Measurements from ENCODE around the gene ZFPL1.

ZFPL1 gene

DNA sequence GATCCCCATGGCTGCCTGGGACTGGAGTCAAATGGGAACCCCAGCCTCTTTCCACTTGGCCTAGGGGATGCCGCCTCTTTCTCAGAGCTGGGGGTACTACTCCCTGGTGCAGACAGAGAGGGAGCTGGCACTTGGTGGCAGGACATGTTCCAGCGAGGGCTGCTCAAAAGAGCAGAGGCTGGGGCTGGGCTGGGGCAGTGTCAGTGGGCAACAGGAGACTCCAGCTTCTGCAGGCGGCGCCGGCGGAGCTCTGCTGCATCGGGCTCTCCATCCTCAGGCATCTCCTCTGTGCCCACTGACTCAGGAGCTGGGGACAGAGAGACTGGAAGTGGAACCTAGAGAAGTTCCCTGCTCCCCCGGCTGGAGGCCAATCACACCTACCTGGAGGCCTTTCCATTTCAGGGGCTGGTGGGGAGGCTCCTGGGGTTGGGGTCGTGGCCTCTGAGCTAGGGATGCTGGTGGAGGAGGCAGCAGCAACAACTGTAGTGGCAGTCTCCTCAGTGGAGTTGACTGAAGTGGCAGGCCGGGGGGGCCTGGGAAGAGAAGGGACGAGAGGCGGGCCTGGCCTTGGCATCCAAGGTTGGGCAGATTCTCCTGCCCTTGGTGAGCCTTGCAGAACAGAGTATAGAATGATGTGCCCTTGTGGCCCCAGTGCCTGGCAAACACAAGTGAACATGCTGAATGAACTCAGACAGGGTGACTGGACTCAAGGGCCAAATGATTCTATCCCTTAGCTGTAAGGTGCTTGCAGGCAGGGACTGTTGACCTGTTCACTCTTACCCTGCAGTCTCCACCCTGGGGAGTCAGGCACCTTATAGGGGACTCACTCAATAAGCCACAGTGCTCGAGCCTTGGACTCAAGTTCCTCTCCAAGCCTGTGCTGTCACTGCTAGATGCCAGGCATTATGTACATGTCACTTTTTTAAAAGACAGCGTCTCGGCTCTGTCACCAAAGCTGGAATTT is 44.4 kb downstream of the ZFPL1 start:
- no peak for DNase-seq (ENCODE audit: low read depth, low spot score)

DNA sequence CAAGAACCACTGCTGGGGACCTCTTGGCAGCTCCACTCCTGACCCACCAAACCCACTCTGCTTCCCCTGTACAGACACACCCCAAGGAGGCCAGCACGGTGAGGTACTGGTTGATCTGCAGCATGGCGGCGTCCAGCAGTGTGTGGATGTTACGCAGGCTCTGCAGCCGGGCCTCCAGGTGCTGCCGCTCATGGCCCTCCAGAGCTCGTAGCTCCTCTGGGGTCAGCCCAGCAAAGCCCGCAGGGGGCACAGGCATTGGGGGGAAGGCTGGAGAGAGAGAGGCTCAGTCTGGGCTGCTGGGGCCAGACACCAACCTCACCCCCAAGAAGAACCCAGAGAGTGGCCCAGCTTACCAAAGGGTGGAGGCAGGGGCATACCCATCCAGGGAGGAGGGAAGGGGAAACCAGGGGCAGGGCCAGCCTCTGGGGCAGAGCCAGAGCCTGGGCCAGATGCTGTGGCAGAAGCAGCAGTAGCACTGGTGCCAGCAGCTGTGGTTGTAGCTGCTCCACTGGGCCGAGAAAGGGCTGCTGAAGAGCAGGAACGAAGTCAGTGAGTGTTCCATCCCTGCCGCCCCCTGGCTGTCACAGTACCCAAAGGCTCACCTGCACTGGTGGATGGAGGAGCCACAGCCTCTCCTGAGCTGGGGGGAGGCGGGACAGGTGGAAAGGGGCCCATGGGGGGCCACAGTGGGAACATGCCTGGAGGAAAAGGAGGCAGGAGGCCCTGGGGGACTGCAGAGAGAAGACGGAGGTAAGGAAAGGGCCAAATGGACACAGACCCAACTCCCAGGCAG is 45.8 kb downstream of the ZFPL1 start:
- DNase-seq (ENCODE audit: low read depth, low spot score): no peak

- DNase-seq (ENCODE audit: low read depth, low spot score): no peak
Observed at GRCh38 chr11:65130631-65131416, 46.8 kb downstream of the ZFPL1 start.

DNA sequence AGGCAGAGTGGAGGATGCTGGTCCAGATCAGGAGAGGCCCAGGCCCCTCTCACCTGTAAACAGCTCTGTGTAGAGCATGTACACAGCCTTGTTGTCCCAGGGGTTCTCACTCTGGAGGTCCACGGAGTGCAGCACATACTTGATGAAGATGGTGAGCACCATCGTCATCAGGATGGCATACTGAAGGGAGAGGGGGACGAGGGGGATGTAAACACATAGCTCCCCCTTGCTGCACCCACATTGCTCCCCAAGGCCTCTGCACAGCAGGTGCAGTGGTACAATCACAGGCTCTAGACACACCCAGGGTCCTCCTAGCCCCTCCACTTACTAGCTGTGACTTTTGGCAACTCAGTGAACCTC is 47.4 kb downstream of the ZFPL1 start:
- DNase-seq (ENCODE audit: low read depth, low spot score): no peak

GRCh38 chr11:65131895-65132237 is 47.8 kb downstream of the ZFPL1 start:
- no peak for DNase-seq (ENCODE audit: low read depth, low spot score)

DNA sequence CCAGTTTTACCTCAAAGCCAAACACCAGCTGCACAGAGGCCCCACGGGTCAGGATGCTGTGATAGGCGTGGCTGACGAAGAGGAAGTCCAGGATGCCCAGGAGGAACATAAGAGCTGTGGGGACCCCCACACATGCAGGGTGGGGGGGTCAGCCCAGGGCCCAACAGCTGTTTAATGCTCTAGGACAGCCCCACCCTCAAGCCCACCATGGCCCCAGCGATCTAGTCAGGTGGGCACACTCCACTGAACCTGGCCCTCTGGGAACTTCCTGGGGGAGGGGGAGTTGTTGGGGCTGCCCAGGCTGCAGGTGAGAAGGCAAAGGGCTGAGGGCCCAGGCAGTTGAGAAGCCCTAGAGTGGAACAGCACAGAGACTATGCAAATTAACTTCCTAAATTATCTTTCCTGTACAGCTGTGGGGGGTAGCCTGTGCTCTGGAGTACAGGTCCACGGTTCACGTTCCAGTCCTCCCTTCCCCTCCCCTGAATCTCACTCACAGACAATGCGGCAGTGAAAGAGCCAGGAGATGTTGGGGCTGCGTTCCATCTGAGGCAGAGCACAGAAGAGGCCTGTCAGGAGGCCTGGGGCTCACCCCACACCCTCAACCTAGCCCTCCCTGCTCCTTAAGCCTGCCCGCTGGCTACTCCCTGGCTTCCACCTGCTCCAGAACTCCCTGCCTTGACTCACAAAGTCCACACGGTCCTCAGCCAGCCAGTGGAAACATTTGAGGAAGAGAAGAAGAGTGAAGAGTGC is 48.4 kb downstream of the ZFPL1 start:
- no peak for DNase-seq (ENCODE audit: low read depth, low spot score)

- peak; percentile 67 for DNase-seq (ENCODE audit: low read depth, low spot score)
Observed at GRCh38 chr11:65132988-65133700, 49.1 kb downstream of the ZFPL1 start.

- DNase-seq (ENCODE audit: low read depth, low spot score): no peak
Observed at GRCh38 chr11:65133724-65134123, 49.7 kb downstream of the ZFPL1 start.

GRCh38 chr11:65134240-65134951 is 50.4 kb downstream of the ZFPL1 start, which contains the start of gene SYVN1:
TSS of gene SYVN1 (minus strand) at chr11:65134519. CDS start at chr11:65133601, 918 bp downstream.
- peak; percentile 90 for DNase-seq (ENCODE audit: low read depth, low spot score)

DNA sequence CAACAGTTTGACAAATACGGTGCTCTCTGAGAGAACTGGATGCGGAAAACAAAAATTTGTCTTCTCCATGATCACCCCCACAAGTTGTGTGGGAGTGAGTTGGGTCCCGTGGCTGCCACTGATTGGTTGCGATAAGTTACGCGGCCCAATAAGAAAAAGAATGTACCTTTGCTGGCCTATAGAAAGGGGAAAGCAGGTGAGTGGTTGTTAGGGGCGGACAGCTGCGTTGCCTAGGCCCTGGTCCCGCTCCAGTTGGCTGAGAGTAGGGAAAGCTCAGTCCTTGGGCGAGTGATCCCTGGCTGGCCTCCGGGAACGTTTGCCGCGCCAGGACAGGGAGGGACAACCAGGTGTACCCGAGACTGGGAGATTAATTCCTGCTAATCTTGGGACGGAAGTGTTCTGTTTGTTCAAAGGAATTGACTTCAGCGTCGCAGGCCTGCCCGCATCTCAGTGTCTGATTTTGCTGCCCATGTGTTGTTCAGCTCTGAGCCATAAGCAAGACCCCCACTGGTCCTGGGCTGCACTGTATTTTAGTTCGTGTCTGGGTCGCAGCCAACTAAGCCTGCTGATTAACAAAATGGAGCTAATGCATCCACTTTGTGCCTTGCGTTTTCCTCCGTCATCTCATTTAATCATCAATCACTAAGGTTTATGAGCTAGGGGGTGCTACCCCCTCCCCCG is 51.1 kb downstream of the ZFPL1 start:
- DNase-seq (ENCODE audit: low read depth, low spot score): peak; percentile 98

DNA sequence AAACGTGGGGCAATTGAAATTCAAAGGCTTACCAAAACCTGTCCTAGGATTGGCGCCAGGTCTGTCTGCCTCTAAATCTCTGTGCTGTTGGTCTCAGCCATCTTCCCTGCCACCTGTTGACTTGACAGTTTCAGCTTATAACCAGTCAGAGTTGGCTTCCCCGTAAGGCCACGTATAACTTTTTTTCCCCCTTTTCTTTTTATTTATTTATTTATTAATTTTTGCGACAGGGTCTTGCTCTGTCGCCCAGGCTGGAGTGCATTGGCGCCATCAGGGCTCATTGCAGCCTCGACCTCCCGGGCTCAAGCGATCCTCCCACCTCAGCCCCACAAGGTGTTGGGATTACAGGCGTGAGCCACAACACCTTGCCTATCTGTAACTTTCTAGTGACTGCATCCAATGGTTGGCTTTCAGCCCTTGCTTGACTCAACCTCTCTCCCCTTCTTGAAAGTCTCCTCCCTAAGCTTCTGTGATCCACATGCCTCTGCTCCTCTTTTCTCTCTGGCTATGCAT is 51.7 kb downstream of the ZFPL1 start:
- no peak for DNase-seq (ENCODE audit: low read depth, low spot score)

DNA sequence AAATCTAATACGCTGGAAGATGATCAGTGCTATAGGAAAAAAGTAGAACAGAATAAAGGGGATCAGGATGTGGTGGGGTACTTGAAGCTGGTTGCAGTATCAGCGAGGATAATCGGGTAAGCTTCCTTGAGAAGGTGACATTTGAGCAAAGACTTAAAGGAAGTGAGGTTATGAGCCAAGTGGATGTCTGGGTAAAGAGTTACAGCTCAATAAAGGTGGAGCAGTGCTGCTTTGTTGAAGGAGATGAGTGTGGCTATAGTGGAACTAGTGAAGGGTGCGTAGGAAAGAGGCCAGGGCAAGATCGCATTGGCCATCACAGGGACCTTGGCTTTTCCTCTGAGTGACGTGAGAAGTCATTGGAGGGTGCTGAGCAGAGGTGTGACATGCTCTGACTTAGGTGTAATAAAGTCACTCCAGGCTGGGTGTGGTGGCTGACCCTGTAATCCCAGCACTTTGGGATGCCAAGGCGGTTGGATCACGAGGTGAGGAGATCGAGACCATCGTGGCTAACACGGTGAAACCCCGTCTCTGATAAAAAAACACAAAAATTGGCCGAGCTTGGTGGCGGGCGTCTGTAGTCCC is 52.6 kb downstream of the ZFPL1 start:
- DNase-seq (ENCODE audit: low read depth, low spot score): no peak
